Memory B cell (primary cell): ENCODE results near the gene AAGAB.

Source experiments
- ATAC-seq: fragments of 150-1000 bp; cut with Tn5 transposase; 2 replicates; pipeline ENCODE4 v1.10.0; 2021; ENCODE audit warnings: low read depth, mild to moderate bottlenecking, moderate library complexity
- DNase-seq, 2 donors: peaks; one replicate each; pipeline ENCODE4 v3.0.0; 2022; ENCODE audit warnings: low spot score in 2 of 2
- H3K27ac Mint-ChIP-seq: one replicate; pipeline ENCODE4 v1.8.0; 2022; ENCODE audit warnings: mild to moderate bottlenecking, moderate library complexity, mixed read lengths
- H3K27me3 Mint-ChIP-seq: one replicate; pipeline ENCODE4 v1.8.0; 2022; ENCODE audit warnings: mixed read lengths
- H3K36me3 Mint-ChIP-seq: one replicate; pipeline ENCODE4 v1.8.0; 2022; ENCODE audit warnings: mild to moderate bottlenecking, mixed read lengths
- H3K4me1 Mint-ChIP-seq: one replicate; pipeline ENCODE4 v1.8.0; 2022; ENCODE audit warnings: mixed read lengths
- H3K4me3 Mint-ChIP-seq: one replicate; pipeline ENCODE4 v1.8.0; 2022; ENCODE audit warnings: mild to moderate bottlenecking, moderate library complexity, mixed read lengths
- H3K9me3 Mint-ChIP-seq: one replicate; pipeline ENCODE4 v1.8.0; 2022; ENCODE audit warnings: mixed read lengths

Gene AAGAB

DNA sequence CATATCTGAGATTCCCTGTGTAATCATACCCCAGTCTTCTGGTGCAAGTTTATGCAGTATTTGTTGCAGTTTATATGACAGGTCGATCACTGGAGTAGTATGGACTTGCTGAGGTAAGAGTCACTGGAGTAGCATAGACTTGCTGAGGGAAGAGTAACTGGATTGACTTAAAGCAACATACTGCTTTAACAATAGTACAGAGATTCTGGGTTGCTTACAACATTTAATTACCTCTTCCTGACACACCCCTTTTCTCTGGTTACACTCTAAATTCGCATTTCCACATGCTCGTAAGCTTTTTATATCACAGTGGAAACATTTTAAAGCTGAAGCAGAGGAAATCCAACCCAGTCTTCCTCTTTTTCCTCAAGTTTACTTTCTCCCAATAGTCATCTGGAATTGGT is 11.8 kb downstream of the AAGAB start:
- DNase-seq (no peak), ATAC-seq (no peak)
- peak overlapping the region; percentile 18 for H3K4me3 Mint-ChIP-seq

DNA sequence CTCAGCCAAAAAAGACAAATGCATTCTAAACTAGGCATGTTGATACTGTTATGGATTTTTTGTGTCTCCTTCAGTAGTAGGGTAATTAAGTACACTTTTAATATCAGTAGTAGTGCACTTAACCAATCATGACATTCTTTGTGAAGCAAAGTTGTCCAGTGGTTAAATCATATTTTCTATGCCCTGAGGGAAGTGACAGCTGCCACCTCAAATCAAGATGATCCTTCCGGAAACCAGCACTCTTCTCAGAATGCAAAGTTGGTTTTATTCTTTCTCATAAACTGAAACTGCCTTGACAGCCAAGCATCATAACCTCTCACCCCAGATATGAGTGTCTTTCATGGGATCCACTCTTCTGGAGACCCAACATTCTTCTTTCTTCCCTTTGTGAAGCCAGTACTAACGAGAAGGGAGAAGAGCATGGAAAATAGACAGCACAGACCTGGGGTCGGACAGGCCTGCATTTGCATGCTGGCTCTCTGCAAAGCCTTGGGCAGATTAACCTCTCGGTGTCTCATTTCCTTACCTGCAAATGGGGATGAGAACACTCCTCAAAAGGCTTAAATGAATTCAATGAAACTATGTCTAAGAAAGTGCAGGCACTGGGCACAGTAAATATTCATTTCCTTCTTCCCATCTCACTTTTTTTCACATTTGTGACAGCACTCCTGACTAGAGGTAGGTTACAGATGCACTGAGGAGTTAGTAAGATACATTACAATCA is 13.2 kb downstream of the AAGAB start:
- H3K4me3 Mint-ChIP-seq: peak overlapping the region; percentile 78
- DNase-seq: no peak

More for the DNA sequence above, 11.8 kb downstream of the AAGAB start:
- peak overlapping the region; percentile 63 for H3K27ac Mint-ChIP-seq
- peaks cover 32% of the 10 kb centered on the region for H3K4me1 Mint-ChIP-seq
- peaks cover 3% of the 10 kb centered on the region for H3K36me3 Mint-ChIP-seq
- H3K9me3 Mint-ChIP-seq: peaks cover 2% of the 10 kb centered on the region
- no peaks in the 10 kb centered on the region for H3K27me3 Mint-ChIP-seq

DNA sequence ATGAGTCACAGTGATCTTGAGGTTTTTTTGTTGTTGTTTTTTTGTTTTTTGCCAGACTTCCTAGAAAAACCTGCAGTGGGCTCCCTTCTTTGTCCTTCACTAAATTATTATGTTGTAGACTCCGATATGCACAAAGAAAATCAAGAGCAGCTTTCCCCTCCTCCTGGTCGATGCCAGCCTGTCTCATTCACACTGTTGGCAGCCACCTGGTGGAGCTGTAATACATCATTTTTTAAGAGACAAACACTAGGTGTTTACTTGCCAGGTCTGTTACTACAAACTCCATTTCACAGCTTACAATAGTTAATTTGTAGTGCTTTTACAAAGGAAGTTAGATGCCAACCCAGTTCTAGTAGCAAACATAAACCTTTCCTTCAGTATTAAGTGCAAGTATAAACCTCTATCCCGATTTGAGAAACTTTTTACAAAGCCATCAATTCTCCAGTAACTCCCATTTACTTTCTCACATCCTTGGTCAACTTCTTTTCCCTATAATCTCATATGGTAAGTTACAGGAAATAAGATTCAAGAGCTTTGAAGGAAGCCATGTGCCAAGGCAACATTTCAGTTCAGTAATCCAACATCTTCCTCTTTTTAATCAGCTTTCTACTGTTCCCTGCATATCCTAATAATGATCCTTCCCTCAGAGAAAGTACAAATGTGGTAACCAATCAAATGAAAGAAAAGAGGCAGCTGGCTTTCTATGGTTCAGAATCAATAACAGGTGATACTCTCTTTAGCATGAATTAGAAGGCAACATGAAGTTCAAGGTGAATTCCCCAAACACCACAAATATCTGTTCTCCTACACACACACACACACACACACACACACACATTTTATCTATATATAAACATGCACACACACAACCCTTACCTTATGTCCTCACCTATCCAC is 14.0 kb downstream of the AAGAB start:
- DNase-seq (no peak), ATAC-seq (peak; percentile 41)
- peak overlapping the region; percentile 78 for H3K4me3 Mint-ChIP-seq
- peaks cover 4% of the 10 kb centered on the region for H3K36me3 Mint-ChIP-seq
- peak overlapping the region; percentile 90 for H3K27ac Mint-ChIP-seq
- peaks cover 32% of the 10 kb centered on the region for H3K4me1 Mint-ChIP-seq
- H3K9me3 Mint-ChIP-seq: no peaks in the 10 kb centered on the region
- no peaks in the 10 kb centered on the region for H3K27me3 Mint-ChIP-seq

More for the DNA sequence above, 13.2 kb downstream of the AAGAB start:
- Mint-ChIP-seq H3K27me3 (no peaks in the 10 kb centered on the region), H3K27ac (peak overlapping the region; percentile 90), H3K36me3 (peaks cover 1% of the 10 kb centered on the region), H3K9me3 (no peaks in the 10 kb centered on the region), H3K4me1 (peaks cover 32% of the 10 kb centered on the region)
- ATAC-seq: peak; percentile 67

DNA sequence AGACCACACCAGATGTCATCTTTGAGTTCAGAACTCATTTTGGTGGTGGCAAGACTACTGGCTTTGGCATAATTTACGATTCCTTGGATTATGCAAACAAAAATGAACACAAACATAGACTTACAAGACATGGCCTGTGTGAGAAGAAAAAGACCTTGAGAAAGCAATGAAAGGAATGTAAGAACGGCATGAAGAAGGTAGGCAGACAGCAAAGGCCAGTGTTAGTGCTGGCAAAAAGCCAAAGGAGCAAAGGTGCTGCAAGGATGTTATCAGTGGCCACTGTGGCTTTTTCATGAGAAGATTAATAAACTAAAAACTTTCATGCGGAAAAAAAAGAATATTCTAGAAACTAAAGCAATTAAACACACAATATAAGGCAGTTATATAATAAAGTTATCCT is 21.9 kb downstream of the AAGAB start:
- no peak for DNase-seq
- no peak overlapping the region for H3K4me3 Mint-ChIP-seq
- peaks cover 42% of the 10 kb centered on the region for H3K36me3 Mint-ChIP-seq
- no peaks in the 10 kb centered on the region for H3K9me3 Mint-ChIP-seq
- H3K27me3 Mint-ChIP-seq: no peaks in the 10 kb centered on the region
- ATAC-seq: no peak
- H3K27ac Mint-ChIP-seq: no peak overlapping the region
- peaks cover 9% of the 10 kb centered on the region for H3K4me1 Mint-ChIP-seq

DNA sequence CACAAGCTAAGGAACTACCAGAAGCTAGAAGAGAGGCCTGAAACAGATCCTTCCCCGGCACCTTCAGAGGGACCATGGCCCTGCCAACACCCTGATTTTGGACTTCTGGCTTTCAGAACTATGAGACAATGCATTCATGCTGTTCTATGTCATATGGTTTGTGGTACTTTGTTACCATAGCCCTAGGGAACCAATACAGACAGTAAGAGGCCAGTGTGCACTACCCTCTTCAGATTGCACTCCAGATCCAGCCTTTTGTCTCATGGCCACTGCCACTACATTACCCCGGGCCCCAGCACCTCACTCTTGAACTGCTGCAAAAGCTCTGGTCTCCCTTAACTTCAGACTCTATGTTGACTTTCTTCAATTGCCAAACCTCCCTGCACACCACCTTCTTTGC is 24.0 kb downstream of the AAGAB start:
- Mint-ChIP-seq H3K27me3 (no peaks in the 10 kb centered on the region), H3K27ac (no peak overlapping the region), H3K9me3 (no peaks in the 10 kb centered on the region), H3K4me1 (peaks cover 9% of the 10 kb centered on the region), H3K4me3 (no peak overlapping the region), H3K36me3 (peaks cover 39% of the 10 kb centered on the region)
- ATAC-seq: no peak
- no peak for DNase-seq

DNA sequence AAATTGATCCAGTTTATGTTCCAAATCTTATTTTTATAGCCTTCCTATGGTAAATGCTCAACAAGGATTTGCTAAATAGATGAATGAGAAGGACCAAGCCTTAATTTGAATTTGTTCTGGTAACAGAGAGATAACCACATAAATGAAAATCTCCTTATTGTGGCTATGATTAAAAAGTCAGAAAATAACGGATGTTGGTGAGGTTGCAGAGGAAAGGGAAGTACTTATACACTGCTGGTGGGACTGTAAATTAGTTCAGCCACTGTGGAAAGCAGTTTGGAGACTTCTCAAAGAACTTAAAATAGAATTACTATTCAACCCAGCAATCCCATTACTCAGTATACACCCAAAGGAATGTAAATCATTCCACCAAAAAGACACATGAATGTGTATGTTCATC is 26.2 kb downstream of the AAGAB start:
- Mint-ChIP-seq H3K4me1 (peaks cover 9% of the 10 kb centered on the region), H3K27ac (no peak overlapping the region), H3K27me3 (no peaks in the 10 kb centered on the region), H3K4me3 (no peak overlapping the region), H3K36me3 (peaks cover 29% of the 10 kb centered on the region), H3K9me3 (no peaks in the 10 kb centered on the region)
- no peak for ATAC-seq
- DNase-seq: no peak

DNA sequence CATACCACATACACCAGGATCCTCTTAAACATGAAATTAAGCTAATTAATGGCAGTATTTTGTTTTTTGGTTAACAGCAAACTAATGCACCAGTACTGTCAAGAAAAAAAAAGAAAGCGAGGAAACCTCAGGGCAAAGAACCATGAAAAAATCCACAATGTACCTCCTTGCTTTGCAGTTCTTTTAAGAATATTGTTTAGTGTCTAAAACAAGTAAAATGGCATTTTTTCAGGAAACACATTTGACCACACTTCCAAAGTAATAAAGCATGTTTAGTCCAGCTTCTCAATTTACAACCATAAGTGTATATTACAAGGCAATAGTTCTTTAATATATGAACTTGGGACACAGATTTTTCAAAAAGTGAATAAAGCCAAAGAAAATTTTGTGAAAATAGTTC is 26.6 kb downstream of the AAGAB start:
- H3K9me3 Mint-ChIP-seq: no peaks in the 10 kb centered on the region
- DNase-seq (no peak), ATAC-seq (no peak)
- H3K4me3 Mint-ChIP-seq: no peak overlapping the region
- no peak overlapping the region for H3K27ac Mint-ChIP-seq
- peaks cover 29% of the 10 kb centered on the region for H3K36me3 Mint-ChIP-seq
- H3K27me3 Mint-ChIP-seq: no peaks in the 10 kb centered on the region
- peaks cover 9% of the 10 kb centered on the region for H3K4me1 Mint-ChIP-seq

DNA sequence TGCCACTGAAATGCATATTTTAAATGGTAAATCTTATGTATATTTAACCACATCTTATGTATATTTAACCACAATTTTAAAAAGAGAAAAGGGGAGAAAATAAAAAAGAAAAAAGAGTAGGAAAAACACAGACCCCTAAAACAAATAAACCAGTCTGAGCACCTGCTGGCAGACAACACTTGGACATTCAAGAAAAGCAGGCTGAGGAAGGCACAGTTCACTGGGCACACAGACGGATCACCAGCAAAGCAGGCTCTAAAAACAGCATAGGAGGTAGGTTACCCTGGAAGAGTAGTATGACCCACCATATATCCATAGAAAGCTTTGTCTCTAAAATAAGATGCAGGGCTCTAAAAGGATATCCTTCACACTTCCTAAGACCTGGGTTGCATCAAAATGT is 27.0 kb downstream of the AAGAB start:
- no peak overlapping the region for H3K27ac Mint-ChIP-seq
- no peaks in the 10 kb centered on the region for H3K9me3 Mint-ChIP-seq
- ATAC-seq: no peak
- H3K27me3 Mint-ChIP-seq: no peaks in the 10 kb centered on the region
- H3K36me3 Mint-ChIP-seq: peaks cover 27% of the 10 kb centered on the region
- H3K4me1 Mint-ChIP-seq: peaks cover 9% of the 10 kb centered on the region
- no peak overlapping the region for H3K4me3 Mint-ChIP-seq
- DNase-seq: no peak

DNA sequence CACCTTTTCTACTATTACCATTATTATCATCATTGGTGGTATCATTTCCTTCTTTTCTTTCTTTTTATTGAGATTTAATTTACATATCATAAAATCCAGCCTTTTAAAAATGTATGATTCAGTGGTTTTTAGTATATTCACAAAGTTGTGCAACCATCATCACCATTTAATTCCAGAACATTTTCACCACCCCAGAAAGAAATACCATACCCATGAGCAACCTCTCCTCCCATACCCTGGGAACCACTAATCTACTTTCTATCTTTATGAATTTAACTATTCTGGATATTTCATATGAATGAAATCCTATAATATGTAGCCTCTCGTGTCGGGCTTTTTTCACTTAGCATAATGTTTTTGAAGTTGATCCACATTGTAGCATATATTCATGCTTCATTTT is 29.1 kb downstream of the AAGAB start:
- peaks cover 14% of the 10 kb centered on the region for H3K36me3 Mint-ChIP-seq
- H3K27me3 Mint-ChIP-seq: no peaks in the 10 kb centered on the region
- no peaks in the 10 kb centered on the region for H3K9me3 Mint-ChIP-seq
- H3K4me1 Mint-ChIP-seq: peaks cover 7% of the 10 kb centered on the region
- ATAC-seq: no peak
- DNase-seq: no peak
- no peak overlapping the region for H3K27ac Mint-ChIP-seq
- no peak overlapping the region for H3K4me3 Mint-ChIP-seq

DNA sequence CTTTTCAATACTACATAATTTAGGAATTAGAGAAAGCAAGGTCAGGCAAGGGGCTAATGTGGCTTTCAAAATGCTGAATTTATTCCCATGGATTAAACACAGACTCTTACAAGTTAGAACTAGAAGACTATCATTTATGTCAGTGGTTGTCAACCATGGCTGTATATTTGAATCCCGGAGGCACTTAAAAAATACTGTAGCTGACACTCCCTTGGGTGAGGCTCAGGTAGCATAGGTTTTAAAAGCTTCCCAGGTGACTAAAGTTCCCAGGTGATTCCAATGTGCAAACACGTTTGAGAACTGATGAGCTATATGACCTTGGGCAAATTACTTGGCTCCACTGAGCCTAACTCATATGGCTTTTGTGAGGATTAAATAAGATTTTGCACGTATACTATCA is 29.6 kb downstream of the AAGAB start:
- H3K27ac Mint-ChIP-seq: no peak overlapping the region

DNA sequence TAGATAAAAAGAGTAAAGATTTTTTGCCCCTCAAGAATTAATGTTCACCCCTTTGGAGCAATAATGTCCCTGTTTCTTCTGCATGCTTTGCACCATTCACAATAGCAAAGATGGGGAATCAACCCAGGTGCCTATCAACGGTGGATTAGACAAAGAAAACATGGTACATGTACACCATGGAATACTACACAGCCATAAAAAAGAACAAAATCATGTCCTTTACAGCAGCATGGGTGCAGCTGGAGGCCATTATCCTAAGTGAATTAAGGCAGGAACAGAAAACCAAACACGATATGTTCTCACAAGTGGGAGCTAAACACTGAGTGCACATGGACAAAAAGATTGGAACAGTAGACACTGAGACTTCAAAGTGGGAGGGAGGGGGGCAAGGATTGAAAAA is 35.2 kb downstream of the AAGAB start:
- H3K27me3 Mint-ChIP-seq: no peaks in the 10 kb centered on the region
- DNase-seq: no peak
- H3K4me3 Mint-ChIP-seq: no peak overlapping the region
- ATAC-seq: no peak
- H3K36me3 Mint-ChIP-seq: peaks cover 19% of the 10 kb centered on the region
- H3K27ac Mint-ChIP-seq: no peak overlapping the region
- H3K4me1 Mint-ChIP-seq: no peaks in the 10 kb centered on the region
- H3K9me3 Mint-ChIP-seq: no peaks in the 10 kb centered on the region

More for the DNA sequence above, 29.6 kb downstream of the AAGAB start:
- Mint-ChIP-seq H3K27me3 (no peaks in the 10 kb centered on the region), H3K4me3 (no peak overlapping the region), H3K36me3 (peaks cover 11% of the 10 kb centered on the region), H3K4me1 (peaks cover 7% of the 10 kb centered on the region), H3K9me3 (no peaks in the 10 kb centered on the region)
- ATAC-seq (no peak), DNase-seq (no peak)

DNA sequence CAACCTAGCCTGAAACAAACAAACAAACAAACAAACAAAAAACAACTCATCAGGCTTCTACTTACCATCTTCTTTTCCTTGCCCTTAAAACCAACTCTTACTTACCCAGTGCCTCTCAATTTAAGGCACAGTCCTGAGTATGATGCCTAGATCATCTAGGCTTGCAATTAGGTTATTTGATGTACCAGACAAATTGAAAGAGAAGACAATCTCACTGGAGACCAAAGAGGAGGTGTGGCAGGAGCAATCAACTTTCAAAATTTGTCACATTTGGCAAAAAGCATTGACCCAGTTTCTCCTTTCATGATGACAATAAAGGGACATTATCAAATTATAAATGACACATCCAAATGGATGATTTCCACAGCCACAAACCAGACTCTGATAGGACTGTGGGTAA is 36.0 kb downstream of the AAGAB start:
- peak overlapping the region; percentile 9 for H3K27ac Mint-ChIP-seq
- no peaks in the 10 kb centered on the region for H3K27me3 Mint-ChIP-seq
- no peaks in the 10 kb centered on the region for H3K4me1 Mint-ChIP-seq
- H3K9me3 Mint-ChIP-seq: no peaks in the 10 kb centered on the region
- DNase-seq (no peak), ATAC-seq (no peak)
- H3K4me3 Mint-ChIP-seq: no peak overlapping the region
- peaks cover 19% of the 10 kb centered on the region for H3K36me3 Mint-ChIP-seq

DNA sequence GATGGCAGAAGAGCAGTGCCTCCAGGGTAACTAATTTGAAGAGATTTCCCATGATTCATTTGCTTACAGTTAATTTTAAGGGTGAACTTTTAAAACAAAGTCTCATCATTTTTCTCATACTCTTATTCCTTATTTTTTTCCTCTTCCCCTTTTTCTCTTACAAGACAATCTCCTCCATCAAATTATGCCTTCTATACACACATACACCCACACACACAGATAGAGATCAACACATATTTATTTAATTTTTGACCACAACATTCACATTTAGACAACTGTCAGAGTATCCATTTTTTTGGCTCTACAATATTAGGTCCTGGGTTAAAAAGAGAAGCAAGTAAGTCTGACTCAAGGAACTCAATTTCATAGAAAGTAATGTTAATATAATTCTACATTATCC is 37.6 kb downstream of the AAGAB start:
- Mint-ChIP-seq H3K27ac (no peak overlapping the region), H3K4me1 (no peaks in the 10 kb centered on the region), H3K36me3 (peaks cover 19% of the 10 kb centered on the region), H3K9me3 (no peaks in the 10 kb centered on the region), H3K27me3 (no peaks in the 10 kb centered on the region), H3K4me3 (no peak overlapping the region)
- ATAC-seq: no peak
- no peak for DNase-seq

DNA sequence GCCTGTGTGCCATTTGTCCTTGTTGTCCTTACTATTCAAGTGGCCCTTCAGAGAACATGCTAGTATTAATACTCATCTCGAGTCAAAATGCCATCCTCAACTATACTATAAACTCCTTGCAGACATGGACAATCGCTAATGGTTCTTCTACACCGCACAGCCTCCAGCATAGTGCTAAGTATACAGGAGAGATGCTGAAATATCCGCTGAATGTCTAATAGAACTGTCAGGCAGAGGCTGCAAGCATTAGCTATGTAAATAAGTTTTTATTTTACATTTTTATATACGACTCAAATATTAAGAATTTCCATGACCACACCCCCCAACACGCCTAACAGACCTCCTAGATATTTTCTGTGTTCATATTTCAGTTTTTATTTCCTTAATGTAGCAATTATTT is 39.4 kb downstream of the AAGAB start:
- Mint-ChIP-seq H3K4me3 (no peak overlapping the region), H3K4me1 (no peaks in the 10 kb centered on the region), H3K27me3 (no peaks in the 10 kb centered on the region), H3K36me3 (peaks cover 21% of the 10 kb centered on the region), H3K9me3 (no peaks in the 10 kb centered on the region), H3K27ac (no peak overlapping the region)
- no peak for ATAC-seq
- no peak for DNase-seq
